Activated T-helper 2 cell treated with anti-CD3 and anti-CD28 coated beads, Interferon-gamma antibody, Interleukin-2, Interleukin-4, amounts not matched to agents 10 μg/mL and 5 μg/mL and 100 μg/mL, durations not matched to agents 14 hours and 24 hours and 36 hours (primary cell): ENCODE data around the gene ARFRP1. TPM values are rescaled to one million over a fixed set of nuclear protein-coding genes. Genes with fewer than 3 reads are reported as not detected.

ENCODE experiments used
- DNase-seq: peaks from one replicate; pipeline ENCODE4 v3.0.0; 2021; ENCODE audit warnings: low spot score
- H3K27ac Mint-ChIP-seq: one replicate; pipeline ENCODE4 v1.8.0; 2021; ENCODE audit warnings: mixed read lengths
- H3K27me3 Mint-ChIP-seq: one replicate; pipeline ENCODE4 v1.8.0; 2021; ENCODE audit warnings: low read depth, mixed read lengths
- H3K36me3 Mint-ChIP-seq: one replicate; pipeline ENCODE4 v1.8.0; 2021; ENCODE audit warnings: low read depth, mixed read lengths
- H3K4me1 Mint-ChIP-seq: one replicate; pipeline ENCODE4 v1.8.0; 2021; ENCODE audit warnings: low read depth, mixed read lengths
- H3K4me3 Mint-ChIP-seq: one replicate; pipeline ENCODE4 v1.8.0; 2021; ENCODE audit warnings: low read depth, mild to moderate bottlenecking, moderate library complexity, mixed read lengths
- H3K9me3 Mint-ChIP-seq: one replicate; pipeline ENCODE4 v1.8.0; 2021; ENCODE audit warnings: mixed read lengths
- intact Hi-C: fragments of 100-400 bp; cut with micrococcal nuclease; formaldehyde crosslinking; loops from one replicate; pipeline ENCODE4 v1.15.1; 2023
- total RNA-seq: library from RNA; stranded (reverse); gene quantifications from 2 replicates; pipeline ENCODE4 v1.2.3, GENCODE V29; 2022

Gene ARFRP1
- total RNA-seq, 1 donor from 2014 or later: 59.0 TPM

DNA sequence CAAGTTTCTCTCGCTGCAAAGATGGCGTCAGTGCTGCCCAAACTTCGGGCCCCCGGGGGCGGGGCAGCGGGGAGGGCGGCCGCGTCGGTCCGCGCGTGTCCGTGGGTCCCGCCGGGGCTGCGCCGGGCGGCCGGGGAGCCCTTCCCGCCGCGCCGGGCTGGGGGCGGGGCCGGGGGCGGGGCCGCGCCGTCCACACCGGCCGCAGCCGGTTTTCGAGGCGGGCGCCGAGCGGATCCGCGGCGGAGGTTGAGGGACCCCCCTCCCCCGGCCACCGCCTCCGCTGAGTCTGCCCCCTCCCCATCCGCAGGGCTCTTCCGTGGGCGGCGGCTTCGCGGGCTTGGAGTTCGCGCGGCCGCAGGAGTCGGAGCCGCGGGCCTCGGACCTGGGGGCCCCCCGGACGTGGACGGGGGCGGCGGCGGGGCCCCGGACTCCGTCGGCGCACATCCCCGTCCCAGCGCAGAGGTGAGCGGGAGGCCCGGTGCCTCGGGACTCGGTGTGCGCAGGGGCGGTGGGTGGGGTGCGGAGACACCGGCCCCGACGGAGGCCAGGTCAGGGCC, 32.4 kb upstream of the ARFRP1 start:
- no peak overlapping the region for H3K27ac Mint-ChIP-seq
- no peak overlapping the region for H3K4me3 Mint-ChIP-seq
- no peaks in the 10 kb centered on the region for H3K27me3 Mint-ChIP-seq
- DNase-seq: peak; percentile 52
- peaks cover 12% of the 10 kb centered on the region for H3K4me1 Mint-ChIP-seq
- peaks cover 22% of the 10 kb centered on the region for H3K36me3 Mint-ChIP-seq
- no peaks in the 10 kb centered on the region for H3K9me3 Mint-ChIP-seq
- intact Hi-C loops: loop anchor here (5.0 kb wide), 1 partner anchor 33 kb away; the partner anchor contains the start of genes ARFRP1 and ZGPAT

DNA sequence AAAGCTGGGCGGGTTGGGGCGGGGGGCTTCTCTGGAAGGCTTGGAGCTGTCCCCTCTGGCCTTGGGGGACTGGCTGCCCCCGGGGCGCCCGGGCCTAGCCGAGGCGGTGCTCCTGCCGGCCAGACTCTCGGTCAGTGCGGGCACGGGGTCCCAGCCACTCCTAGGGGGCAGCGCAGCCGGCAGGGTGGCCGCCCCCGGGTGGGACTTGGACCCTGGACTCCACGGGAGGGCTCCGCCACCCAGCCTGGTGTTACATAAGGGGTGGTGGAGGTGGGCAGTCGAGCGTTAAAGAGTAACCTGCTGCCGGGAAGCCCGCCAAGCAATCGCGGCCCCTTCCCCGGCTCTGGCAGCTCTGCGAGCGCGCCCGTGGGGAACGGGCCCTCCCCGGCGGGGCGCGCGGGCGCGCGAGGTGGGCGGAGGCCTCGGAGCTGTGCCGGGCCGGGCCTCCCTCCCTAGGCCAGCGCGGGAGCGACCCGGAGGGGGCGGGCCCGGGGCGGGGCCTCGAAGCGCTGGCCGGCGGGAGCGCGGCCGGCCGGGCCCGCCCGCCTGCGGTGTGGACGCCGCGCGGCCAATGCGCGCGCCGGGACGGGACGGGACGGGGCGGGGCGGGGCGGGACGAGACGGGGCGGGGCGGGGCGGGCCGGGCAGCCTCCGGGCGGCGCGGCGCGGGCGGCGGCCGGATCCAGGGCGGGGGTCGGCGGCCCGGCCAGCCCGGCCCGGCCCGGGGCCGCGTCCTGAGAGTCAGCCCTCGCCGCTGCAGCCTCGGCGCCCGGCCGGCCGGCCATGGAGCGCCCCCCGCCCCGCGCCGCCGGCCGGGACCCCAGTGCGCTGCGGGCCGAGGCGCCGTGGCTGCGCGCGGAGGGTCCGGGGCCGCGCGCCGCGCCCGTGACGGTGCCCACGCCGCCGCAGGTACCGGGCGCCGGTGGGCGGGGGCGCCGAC, 31.6 kb upstream of the ARFRP1 start, which contains the start of gene SLC2A4RG:
TSS of gene SLC2A4RG (plus strand) at position 647 of the 940 bp plus-strand sequence. CDS start at position 784, 137 bp downstream.
- Mint-ChIP-seq H3K4me1 (peaks cover 12% of the 10 kb centered on the region), H3K9me3 (no peaks in the 10 kb centered on the region), H3K27ac (no peak within 1 kb of the TSS), H3K27me3 (no peaks in the 10 kb centered on the region), H3K36me3 (peaks cover 22% of the 10 kb centered on the region), H3K4me3 (peak within 1 kb of the TSS; percentile 13)
- intact Hi-C loops: loop anchor here (5.0 to 10.0 kb wide), 2 partner anchors 32 to 125 kb away; partner anchors contain the start of genes ABHD16B, ARFRP1, TPD52L2 and ZGPAT
- peak; percentile 72 for DNase-seq

GRCh38 chr20:63738687-63739129, 30.9 kb upstream of the ARFRP1 start:
- no peak for DNase-seq
- H3K4me3 Mint-ChIP-seq: peak overlapping the region; percentile 13
- no peak overlapping the region for H3K27ac Mint-ChIP-seq
- peaks cover 17% of the 10 kb centered on the region for H3K4me1 Mint-ChIP-seq
- intact Hi-C loops: loop anchor here (10.0 kb wide), 1 partner anchor 126 kb away; the partner anchor contains the start of genes ABHD16B and TPD52L2
- H3K9me3 Mint-ChIP-seq: no peaks in the 10 kb centered on the region
- peaks cover 27% of the 10 kb centered on the region for H3K36me3 Mint-ChIP-seq
- H3K27me3 Mint-ChIP-seq: no peaks in the 10 kb centered on the region

GRCh38 chr20:63737945-63738686, 30.3 kb upstream of the ARFRP1 start:
- peaks cover 26% of the 10 kb centered on the region for H3K36me3 Mint-ChIP-seq
- H3K4me1 Mint-ChIP-seq: peaks cover 17% of the 10 kb centered on the region
- H3K27ac Mint-ChIP-seq: no peak overlapping the region
- H3K27me3 Mint-ChIP-seq: no peaks in the 10 kb centered on the region
- peak overlapping the region; percentile 13 for H3K4me3 Mint-ChIP-seq
- no peak for DNase-seq
- no peaks in the 10 kb centered on the region for H3K9me3 Mint-ChIP-seq
- intact Hi-C loops: loop anchor here (10.0 kb wide), 1 partner anchor 127 kb away; the partner anchor contains the start of genes ABHD16B and TPD52L2

DNA sequence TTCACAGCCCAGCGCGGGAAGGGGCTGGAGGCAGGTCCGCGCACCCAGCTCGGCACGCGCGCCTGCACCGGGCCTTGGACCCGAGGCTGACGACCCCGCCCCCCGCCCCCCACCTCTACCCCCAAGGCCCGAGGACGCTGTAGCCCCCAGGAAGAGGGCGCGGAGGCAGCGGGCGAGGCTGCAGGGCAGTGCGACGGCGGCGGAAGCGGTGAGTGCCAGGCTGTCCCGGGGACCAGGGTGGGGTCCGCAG, 29.8 kb upstream of the ARFRP1 start:
- peaks cover 26% of the 10 kb centered on the region for H3K36me3 Mint-ChIP-seq
- intact Hi-C loops: loop anchor here (10.0 kb wide), 1 partner anchor 127 kb away; the partner anchor contains the start of genes ABHD16B and TPD52L2
- H3K4me1 Mint-ChIP-seq: peaks cover 17% of the 10 kb centered on the region
- no peak for DNase-seq
- H3K4me3 Mint-ChIP-seq: peak overlapping the region; percentile 73
- H3K27ac Mint-ChIP-seq: no peak overlapping the region
- no peaks in the 10 kb centered on the region for H3K27me3 Mint-ChIP-seq
- H3K9me3 Mint-ChIP-seq: no peaks in the 10 kb centered on the region

DNA sequence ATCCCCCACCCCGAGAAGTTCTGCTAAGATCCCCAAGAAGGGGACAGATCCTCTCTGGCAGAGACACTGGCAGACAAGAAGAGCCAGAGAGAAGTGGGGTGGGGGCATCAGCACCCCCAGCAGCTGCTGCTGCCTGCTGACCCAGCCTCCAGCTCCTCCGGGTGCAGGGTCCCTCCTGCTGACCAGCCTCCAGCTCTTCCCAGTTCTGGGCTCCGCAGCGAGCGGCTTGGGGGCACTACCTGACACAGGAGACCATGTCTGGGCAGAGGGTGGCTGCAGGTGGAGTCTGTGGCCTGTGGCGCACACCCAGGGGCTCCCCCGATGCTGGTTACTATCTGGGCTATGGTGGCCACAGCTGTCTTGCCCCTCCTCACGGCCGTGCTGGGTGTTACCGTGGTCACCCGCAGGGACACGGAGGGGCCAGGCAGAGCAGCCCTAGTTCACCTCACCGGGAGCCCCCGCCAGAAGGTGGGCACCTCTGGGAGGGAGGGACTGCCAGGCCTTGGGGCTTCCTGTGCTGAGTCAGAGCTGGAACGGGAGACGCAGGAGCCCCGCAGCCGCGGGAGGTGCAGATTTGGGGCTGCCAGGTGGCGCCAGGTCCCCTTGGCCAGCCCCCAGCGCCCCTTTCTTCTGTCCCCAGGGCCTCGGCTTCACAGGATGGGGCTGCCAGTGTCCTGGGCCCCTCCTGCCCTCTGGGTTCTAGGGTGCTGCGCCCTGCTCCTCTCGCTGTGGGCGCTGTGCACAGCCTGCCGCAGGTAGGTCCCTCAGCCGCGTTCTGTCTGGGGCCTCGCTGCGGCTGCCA, 29.3 kb upstream of the ARFRP1 start:
- peak overlapping the region; percentile 73 for H3K4me3 Mint-ChIP-seq
- peak overlapping the region; percentile 33 for H3K27ac Mint-ChIP-seq
- H3K36me3 Mint-ChIP-seq: peaks cover 26% of the 10 kb centered on the region
- H3K4me1 Mint-ChIP-seq: peaks cover 17% of the 10 kb centered on the region
- H3K9me3 Mint-ChIP-seq: no peaks in the 10 kb centered on the region
- peak; percentile 53 for DNase-seq
- intact Hi-C loops: loop anchor here (10.0 kb wide), 1 partner anchor 128 kb away; the partner anchor contains the start of genes ABHD16B and TPD52L2
- no peaks in the 10 kb centered on the region for H3K27me3 Mint-ChIP-seq

DNA sequence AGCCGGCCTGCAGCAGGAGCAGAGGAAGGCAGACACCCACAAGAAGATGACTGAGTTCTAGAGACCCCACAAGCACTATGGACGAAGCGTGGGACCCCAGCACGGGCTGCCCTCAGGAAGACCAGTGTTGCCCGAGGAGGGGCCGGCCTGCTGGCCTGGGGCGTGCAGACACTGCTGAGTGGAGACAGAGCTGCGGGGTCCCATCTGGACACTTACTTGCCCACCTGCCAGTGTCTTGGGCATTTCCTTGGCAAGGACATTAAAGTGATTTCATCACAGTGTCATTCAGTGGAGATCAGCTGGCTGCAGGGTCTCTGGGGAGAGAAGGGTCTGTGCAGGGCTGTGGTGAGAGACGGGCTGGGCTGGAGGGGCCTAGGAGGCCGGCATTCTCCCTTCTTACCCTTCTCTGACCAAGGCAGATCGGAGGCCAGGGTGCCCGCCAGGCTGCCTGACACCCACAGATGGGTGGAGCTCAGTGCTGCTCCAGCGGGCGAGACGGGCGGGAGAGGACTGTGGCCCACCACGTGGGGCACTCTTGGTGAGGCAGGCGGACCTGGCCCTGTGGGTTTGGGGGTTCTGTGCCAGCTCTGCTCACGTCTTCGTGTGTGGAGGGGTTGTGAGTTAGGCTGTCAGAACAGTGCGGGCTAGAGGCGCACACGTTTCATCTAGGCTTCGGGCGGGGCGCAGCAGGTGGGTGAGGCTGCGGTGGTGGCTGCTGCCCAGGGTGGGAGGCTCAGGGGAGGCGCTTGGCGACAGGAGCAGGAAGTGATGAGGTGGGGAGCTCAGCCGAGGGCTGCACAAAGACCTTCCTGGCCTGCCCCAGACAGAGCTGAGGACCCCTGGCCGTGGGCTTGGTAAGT, 28.3 kb upstream of the ARFRP1 start, which contains the start of gene LIME1:
TSS of gene LIME1 (plus strand) at position 806 of the 860 bp plus-strand sequence. CDS start 886 bp downstream, outside the sequence.
- peaks cover 26% of the 10 kb centered on the region for H3K36me3 Mint-ChIP-seq
- H3K27ac Mint-ChIP-seq: peak within 1 kb of the TSS; percentile 35
- H3K9me3 Mint-ChIP-seq: no peaks in the 10 kb centered on the region
- peak within 1 kb of the TSS; percentile 73 for H3K4me3 Mint-ChIP-seq
- intact Hi-C loops: loop anchor here (10.0 kb wide), 1 partner anchor 129 kb away; the partner anchor contains the start of genes ABHD16B and TPD52L2
- H3K4me1 Mint-ChIP-seq: peaks cover 17% of the 10 kb centered on the region
- DNase-seq: peak; percentile 77
- no peaks in the 10 kb centered on the region for H3K27me3 Mint-ChIP-seq

GRCh38 chr20:63734946-63735858, 27.4 kb upstream of the ARFRP1 start:
- Mint-ChIP-seq H3K9me3 (no peaks in the 10 kb centered on the region), H3K27me3 (no peaks in the 10 kb centered on the region), H3K36me3 (peaks cover 26% of the 10 kb centered on the region), H3K4me1 (peaks cover 20% of the 10 kb centered on the region), H3K27ac (no peak overlapping the region), H3K4me3 (no peak overlapping the region)
- intact Hi-C loops: loop anchor here (5.0 to 10.0 kb wide), 2 partner anchors 98 to 130 kb away; partner anchors contain the start of genes ABHD16B and TPD52L2
- DNase-seq: no peak

DNA sequence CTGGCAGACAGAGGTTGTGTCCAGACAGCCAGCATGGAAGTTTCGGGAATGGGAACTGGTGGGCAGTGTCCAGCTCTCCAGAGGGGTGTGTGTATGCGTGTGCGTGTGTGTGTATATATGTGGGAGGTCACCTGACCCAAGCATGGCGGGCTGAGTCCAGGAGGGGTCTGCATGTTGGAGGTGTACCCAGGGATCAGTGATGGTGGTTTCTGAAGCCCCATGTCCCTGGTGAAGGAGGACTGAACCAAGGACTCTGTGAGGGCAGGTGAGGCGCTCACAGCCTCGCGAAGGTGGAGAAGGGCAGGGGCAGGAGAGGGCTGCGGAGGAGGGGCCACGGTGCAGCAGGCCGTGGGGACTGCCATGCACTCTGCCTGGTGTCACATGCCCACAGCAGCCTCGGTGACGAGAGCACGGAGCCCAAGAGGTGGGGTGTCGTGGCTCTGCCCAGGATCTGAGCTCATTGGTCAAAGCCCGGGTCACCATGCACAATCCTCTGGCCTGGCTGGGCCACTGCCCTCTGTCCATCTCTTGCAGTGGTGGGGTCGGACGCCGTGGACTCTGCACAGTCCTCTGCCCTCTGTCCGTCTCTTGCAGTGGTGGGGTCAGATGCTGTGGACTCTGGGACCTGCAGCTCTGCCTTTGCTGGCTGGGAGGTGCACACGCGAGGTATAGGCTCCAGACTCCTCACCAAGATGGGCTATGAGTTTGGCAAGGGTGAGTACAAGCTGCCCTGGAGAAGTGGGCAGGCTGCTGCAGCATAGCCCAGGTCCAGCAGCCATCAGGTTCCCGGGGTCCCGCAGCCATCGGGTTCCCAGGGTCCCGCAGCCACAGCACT, 26.6 kb upstream of the ARFRP1 start:
- Mint-ChIP-seq H3K9me3 (no peaks in the 10 kb centered on the region), H3K27me3 (no peaks in the 10 kb centered on the region), H3K4me1 (peaks cover 28% of the 10 kb centered on the region), H3K36me3 (peaks cover 30% of the 10 kb centered on the region), H3K27ac (peak overlapping the region; percentile 17), H3K4me3 (no peak overlapping the region)
- DNase-seq: no peak
- intact Hi-C loops: loop anchor here (5.0 to 10.0 kb wide), 2 partner anchors 97 to 130 kb away; partner anchors contain the start of genes ABHD16B and TPD52L2
